Ovary (tissue), 9 donors: Measurements from ENCODE around the gene CACNA1D. TPM values are rescaled to one million over a fixed set of nuclear protein-coding genes. Genes with fewer than 3 reads are reported as not detected.

Experiments used
- DNase-seq, 5 donors: peaks; one replicate each; pipeline ENCODE4 v3.0.0-alpha.2; 2019 to 2020
- H3K27ac ChIP-seq, 2 donors: fragments of 200-600 bp; one replicate each; pipeline versions ENCODE4 v1.5.1 to v1.8.0; 2019 to 2022
- H3K27me3 ChIP-seq: fragments of 200-600 bp; one replicate; pipeline ENCODE4 v1.8.0; 2022
- H3K36me3 ChIP-seq: fragments of 200-600 bp; sonication (generic); one replicate; pipeline ENCODE4 v1.5.1; 2019
- H3K4me1 ChIP-seq: one replicate; pipeline ENCODE4 v1.8.1; 2013; ENCODE audit warnings: mild to moderate bottlenecking, moderate library complexity; ENCODE audit not compliant: insufficient read depth
- H3K4me3 ChIP-seq: fragments of 200-600 bp; sonication (generic); one replicate; pipeline ENCODE4 v1.5.1; 2017
- H3K9me3 ChIP-seq, 2 donors: fragments of 200-600 bp in 1 of 2; sonication (generic) in 1 of 2; one replicate each; pipeline versions ENCODE4 v1.5.1 to v1.8.1; 2013 to 2019; ENCODE audit warnings: mild to moderate bottlenecking in 1 of 2, moderate library complexity in 1 of 2
- EP300 ChIP-seq: sonication (generic); formaldehyde crosslinking; IDR thresholded peaks from one replicate; pipeline ENCODE4 v1.6.1; 2017; ENCODE audit warnings: antibody characterized with exemption
- POLR2A ChIP-seq: fragments of 450-650 bp; IDR thresholded peaks from one replicate; pipeline ENCODE4 v1.6.1; 2017; ENCODE audit warnings: antibody characterized with exemption, mild to moderate bottlenecking, moderate library complexity
- WGBS, 3 donors: extraction: QIAGEN DNeasy Blood & Tissue Kit in 1 of 3; methylation state at CpG; one replicate each; pipeline versions ENCODE4 v1.1.5 to v1.1.7; 2013 to 2017; 5-methylcytosine and 5-hydroxymethylcytosine counted together
- intact Hi-C, 4 donors: fragments of 100-400 bp; cut with DNase I; formaldehyde crosslinking; loops; one replicate each; pipeline versions ENCODE4 v1.11.0 to v1.15.1; 2022 to 2023
- polyA plus RNA-seq, 2 donors: library from polyadenylated mRNA; stranded (reverse); fragments of 200-250 nt in 1 of 2; fragments of 350-450 nt in 1 of 2; fragmentation: Illumina TruSeq in 1 of 2; extraction: RNeasy Lipid Tissue Mini Kit (QIAGEN cat#74804) in 1 of 2; gene quantifications; one replicate each; pipeline ENCODE4 v1.2.3, GENCODE V29; 2013 to 2014
- total RNA-seq, 7 donors: library from RNA; depleted of rRNA in 2 of 7; stranded (reverse); fragments of >200 nt in 2 of 7; fragmentation: NEBNext Ultra II Directional in 3 of 7; extraction: Animal tissue kit (Norgen Biotek cat#: 25700) in 3 of 7; gene quantifications; one replicate each; pipeline versions ENCODE4 v1.1.0 to v1.2.4, GENCODE V29; 2016 to 2023
- TF ChIP-seq, protein P1 (sequence below), 3 donors: fragments of 450-650 bp in 2 of 3; fragments of 200-600 bp in 1 of 3; IDR thresholded peaks; one replicate each; pipeline versions ENCODE4 v1.5.1 to v1.8.0; 2016 to 2022; ENCODE audit warnings: antibody characterized with exemption in 3 of 3, mild to moderate bottlenecking in 1 of 3
- donor health status: DM: no; HTN: no; CAD: no; lungs with moderate emphysema.
- donor health status: DM: no; HTN: no; CAD: no.
- donor health status: Bipolar disorder and iron deficiency.
- donor health status: DM: yes; HTN: yes; CAD: no.
- donor health status: DM: no; HTN: no; CAD: no.
- donor health status: DM: yes; HTN: yes; CAD: no.

The CACNA1D gene
- total and polyA plus RNA-seq, 9 donors, result 0.23 to 9.3 (median 5.1) TPM

DNA sequence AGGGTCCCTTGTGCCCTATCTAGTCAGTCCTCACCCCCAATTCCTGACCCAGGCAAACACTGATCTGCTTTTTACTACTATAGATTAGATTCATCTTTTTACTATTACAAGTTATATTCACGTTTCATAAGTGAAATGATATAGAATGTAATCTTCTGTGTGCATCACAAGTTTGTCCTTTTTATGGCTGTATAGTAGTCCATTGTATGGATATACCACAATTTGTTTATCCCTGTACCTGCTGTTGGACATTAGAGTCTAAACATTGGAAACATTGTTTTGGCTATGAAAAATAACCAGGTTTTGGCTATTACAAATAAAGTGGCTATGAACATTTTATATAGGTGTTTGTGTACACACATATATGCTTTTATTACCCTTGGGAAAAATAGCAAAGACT is 112.4 kb downstream of the CACNA1D start:
- Histone ChIP-seq H3K36me3 (no peaks in the 10 kb centered on the region), H3K27ac (no peak overlapping the region), H3K9me3 (no peaks in the 10 kb centered on the region), H3K4me1 (no peaks in the 10 kb centered on the region), H3K4me3 (no peak overlapping the region), H3K27me3 (no peaks in the 10 kb centered on the region)
- no peak for DNase-seq
- TF ChIP-seq POLR2A (no peak), EP300 (no peak)
- TF ChIP-seq, protein P1, sequence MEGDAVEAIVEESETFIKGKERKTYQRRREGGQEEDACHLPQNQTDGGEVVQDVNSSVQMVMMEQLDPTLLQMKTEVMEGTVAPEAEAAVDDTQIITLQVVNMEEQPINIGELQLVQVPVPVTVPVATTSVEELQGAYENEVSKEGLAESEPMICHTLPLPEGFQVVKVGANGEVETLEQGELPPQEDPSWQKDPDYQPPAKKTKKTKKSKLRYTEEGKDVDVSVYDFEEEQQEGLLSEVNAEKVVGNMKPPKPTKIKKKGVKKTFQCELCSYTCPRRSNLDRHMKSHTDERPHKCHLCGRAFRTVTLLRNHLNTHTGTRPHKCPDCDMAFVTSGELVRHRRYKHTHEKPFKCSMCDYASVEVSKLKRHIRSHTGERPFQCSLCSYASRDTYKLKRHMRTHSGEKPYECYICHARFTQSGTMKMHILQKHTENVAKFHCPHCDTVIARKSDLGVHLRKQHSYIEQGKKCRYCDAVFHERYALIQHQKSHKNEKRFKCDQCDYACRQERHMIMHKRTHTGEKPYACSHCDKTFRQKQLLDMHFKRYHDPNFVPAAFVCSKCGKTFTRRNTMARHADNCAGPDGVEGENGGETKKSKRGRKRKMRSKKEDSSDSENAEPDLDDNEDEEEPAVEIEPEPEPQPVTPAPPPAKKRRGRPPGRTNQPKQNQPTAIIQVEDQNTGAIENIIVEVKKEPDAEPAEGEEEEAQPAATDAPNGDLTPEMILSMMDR (IDR thresholded peaks at IDR 0.05), result no peak
- intact Hi-C loops, result no loop called here
- 74 to 88% (median 84%) methylated on average over 1 of the region's 1 CpG for WGBS, 3 donors

GRCh38 chr3:53612508-53612907 is 118.1 kb downstream of the CACNA1D start:
- H3K4me3 ChIP-seq, result no peak overlapping the region
- H3K9me3 ChIP-seq, result no peaks in the 10 kb centered on the region
- TF ChIP-seq EP300, result no peak
- TF ChIP-seq, protein P1 (IDR thresholded peaks at IDR 0.05), result no peak
- TF ChIP-seq POLR2A, result no peak
- H3K27ac ChIP-seq, result no peak overlapping the region
- no peaks in the 10 kb centered on the region for H3K27me3 ChIP-seq
- 50 to 58% (median 57%) methylated on average over 5 of the region's 5 CpGs for WGBS, 3 donors
- no peaks in the 10 kb centered on the region for H3K36me3 ChIP-seq
- DNase-seq, result no peak
- intact Hi-C loops, result no loop called here
- no peaks in the 10 kb centered on the region for H3K4me1 ChIP-seq

DNA sequence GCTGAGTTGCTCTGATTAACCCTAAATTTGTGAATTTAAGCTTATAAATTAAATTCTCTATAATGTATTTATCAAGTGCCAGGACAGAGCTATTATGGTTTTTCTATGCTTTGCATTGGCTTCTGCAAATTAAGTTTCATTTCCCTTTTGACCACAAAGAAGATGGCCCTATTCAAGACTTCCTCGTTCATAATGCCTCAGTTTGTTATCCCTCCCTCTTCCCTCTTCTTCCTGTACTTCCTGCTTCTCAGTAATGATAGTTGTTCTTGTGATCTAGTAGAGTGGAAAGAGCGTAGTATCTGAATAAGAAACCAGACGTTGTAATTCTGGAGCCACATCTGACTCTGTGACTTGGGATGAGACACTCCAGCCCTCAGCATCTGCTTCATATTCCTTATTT is 118.7 kb downstream of the CACNA1D start:
- Histone ChIP-seq H3K36me3 (no peaks in the 10 kb centered on the region), H3K27me3 (no peaks in the 10 kb centered on the region), H3K4me1 (no peaks in the 10 kb centered on the region), H3K4me3 (no peak overlapping the region), H3K27ac (no peak overlapping the region), H3K9me3 (no peaks in the 10 kb centered on the region)
- TF ChIP-seq, protein P1 (IDR thresholded peaks at IDR 0.05), result no peak
- TF ChIP-seq EP300 (no peak), POLR2A (no peak)
- no peak for DNase-seq
- intact Hi-C loops, result no loop called here
- 68 to 77% (median 74%) methylated on average over 3 of the region's 3 CpGs for WGBS, 3 donors

DNA sequence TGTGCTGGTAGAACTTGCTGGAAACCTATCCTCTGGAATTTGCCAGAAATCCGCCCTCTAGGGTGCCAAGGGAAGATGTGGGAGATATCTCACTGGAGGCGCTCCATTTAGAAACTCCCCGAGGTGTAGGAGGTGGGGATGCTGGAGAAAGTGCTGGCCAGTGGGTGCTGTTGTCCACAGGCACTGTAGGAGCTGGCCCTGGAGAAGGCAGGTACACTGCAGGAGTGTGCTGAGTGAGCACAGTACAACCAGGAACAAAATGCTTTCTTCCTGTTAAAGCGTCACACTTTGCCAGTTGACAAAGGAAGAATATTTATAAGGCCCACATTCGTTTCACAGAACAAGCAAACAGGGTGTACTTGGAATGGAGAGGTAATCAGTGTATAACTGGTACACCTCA is 119.9 kb downstream of the CACNA1D start:
- WGBS, 3 donors, result 74 to 82% (median 78%) methylated on average over 5 of the region's 5 CpGs
- no peaks in the 10 kb centered on the region for H3K9me3 ChIP-seq
- TF ChIP-seq POLR2A (no peak), EP300 (no peak)
- TF ChIP-seq, protein P1 (IDR thresholded peaks at IDR 0.05), result no peak
- H3K4me1 ChIP-seq, result no peaks in the 10 kb centered on the region
- H3K27ac ChIP-seq, result no peak overlapping the region
- DNase-seq, result no peak
- H3K27me3 ChIP-seq, result no peaks in the 10 kb centered on the region
- intact Hi-C loops, result no loop called here
- H3K4me3 ChIP-seq, result no peak overlapping the region
- H3K36me3 ChIP-seq, result no peaks in the 10 kb centered on the region

DNA sequence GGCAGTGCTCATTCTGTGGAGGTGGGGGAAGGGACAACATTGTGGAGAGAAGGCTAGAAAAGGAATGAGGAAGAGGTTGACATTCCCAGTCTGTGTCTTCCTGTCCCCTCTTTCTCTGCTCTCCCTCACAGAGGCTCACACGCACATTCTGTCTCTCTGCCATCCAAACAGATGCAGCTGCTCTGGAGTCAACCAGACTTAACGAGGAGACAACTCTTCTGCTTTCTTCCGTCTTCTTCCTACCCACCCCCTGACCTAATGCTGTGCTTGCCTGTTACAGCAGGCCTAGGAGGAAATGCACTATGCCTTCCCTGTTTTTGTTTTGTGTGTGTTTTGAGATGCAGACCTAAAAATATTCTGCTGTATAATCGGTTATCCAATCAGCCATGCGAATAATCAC is 121.9 kb downstream of the CACNA1D start:
- DNase-seq, result no peak
- WGBS, 3 donors, result 45 to 49% (median 47%) methylated on average over 5 of the region's 5 CpGs
- no peaks in the 10 kb centered on the region for H3K9me3 ChIP-seq
- H3K4me3 ChIP-seq, result no peak overlapping the region
- H3K36me3 ChIP-seq, result no peaks in the 10 kb centered on the region
- TF ChIP-seq EP300, result no peak
- TF ChIP-seq, protein P1 (IDR thresholded peaks at IDR 0.05), result no peak
- TF ChIP-seq POLR2A, result no peak
- H3K27ac ChIP-seq, result no peak overlapping the region
- no peaks in the 10 kb centered on the region for H3K4me1 ChIP-seq
- H3K27me3 ChIP-seq, result no peaks in the 10 kb centered on the region
- intact Hi-C loops, result no loop called here
